ENCODE results near the gene DVL2.

DNA sequence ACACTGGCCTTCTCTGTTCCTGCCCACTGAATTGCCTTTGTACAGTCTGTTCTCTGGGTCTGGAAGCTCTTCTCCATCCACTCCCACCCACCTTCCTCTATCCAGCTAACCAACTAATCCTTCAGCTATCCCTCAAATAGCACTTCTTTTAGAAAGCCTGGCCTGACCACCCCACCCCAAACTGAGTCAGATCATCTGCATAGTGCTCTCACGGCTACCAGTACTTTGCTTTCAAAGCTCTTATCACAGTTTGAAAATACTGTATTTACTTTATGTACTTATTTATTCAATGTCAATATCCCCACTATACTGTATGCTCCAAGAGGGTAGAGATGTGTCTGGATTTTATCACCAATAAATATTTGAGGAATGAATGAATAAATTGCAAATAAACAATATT lies 32.5 kb upstream of the DVL2 start:
- TF ChIP-seq POLR2AphosphoS5 (IDR thresholded peaks at IDR 0.05; ENCODE audit: insufficient read depth, low read depth, low read length) (no peak), EZH2 (IDR thresholded peaks at IDR 0.05; ENCODE audit: borderline replicate concordance, low read depth, low read length, severe bottlenecking) (no peak), POLR2A (IDR thresholded peaks at IDR 0.05; ENCODE audit: low read depth, low read length) (no peak), MYC (IDR thresholded peaks at IDR 0.05; ENCODE audit: low read depth, low read length) (no peak)
- TF ChIP-seq, protein P1, sequence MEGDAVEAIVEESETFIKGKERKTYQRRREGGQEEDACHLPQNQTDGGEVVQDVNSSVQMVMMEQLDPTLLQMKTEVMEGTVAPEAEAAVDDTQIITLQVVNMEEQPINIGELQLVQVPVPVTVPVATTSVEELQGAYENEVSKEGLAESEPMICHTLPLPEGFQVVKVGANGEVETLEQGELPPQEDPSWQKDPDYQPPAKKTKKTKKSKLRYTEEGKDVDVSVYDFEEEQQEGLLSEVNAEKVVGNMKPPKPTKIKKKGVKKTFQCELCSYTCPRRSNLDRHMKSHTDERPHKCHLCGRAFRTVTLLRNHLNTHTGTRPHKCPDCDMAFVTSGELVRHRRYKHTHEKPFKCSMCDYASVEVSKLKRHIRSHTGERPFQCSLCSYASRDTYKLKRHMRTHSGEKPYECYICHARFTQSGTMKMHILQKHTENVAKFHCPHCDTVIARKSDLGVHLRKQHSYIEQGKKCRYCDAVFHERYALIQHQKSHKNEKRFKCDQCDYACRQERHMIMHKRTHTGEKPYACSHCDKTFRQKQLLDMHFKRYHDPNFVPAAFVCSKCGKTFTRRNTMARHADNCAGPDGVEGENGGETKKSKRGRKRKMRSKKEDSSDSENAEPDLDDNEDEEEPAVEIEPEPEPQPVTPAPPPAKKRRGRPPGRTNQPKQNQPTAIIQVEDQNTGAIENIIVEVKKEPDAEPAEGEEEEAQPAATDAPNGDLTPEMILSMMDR (IDR thresholded peaks at IDR 0.05; ENCODE audit: extremely low read depth in 1 of 2, insufficient read depth in 1 of 2, low read depth in 1 of 2, low read length in 2 of 2), result no peak

Measured in endothelial cell of umbilical vein (primary cell).